HepG2 (cell line): Measurements from ENCODE around the gene BRCA1. TPM values are rescaled to one million over a fixed set of nuclear protein-coding genes. Genes with fewer than 3 reads are reported as not detected.

Experiments
- ATAC-seq: fragments of 200-7000 bp; cut with Tn5 transposase; 3 replicates; pipeline ENCODE4 v1.9.1; 2020; ENCODE audit warnings: mild to moderate bottlenecking, moderate library complexity
- BruUV-seq: library from RNA; stranded (reverse); fragments of 400-500 nt; replicated peaks from 2 replicates; lab custom pipeline; 2021; lab: Mats Ljungman, UMichigan
- CTCF ChIA-PET: fragments of 300-600 bp; formaldehyde crosslinking; extraction: SDS; loops from one replicate; lab custom pipeline; 2021; ENCODE audit warnings: low total read pairs, inconsistent platforms, low intra/inter-chr PET ratio; lab: Yijun Ruan, JAX
- POLR2A ChIA-PET: fragments of 350-600 bp; sonication (Branson Sonifier 250); formaldehyde crosslinking; loops from one replicate; lab custom pipeline; 2020; ENCODE audit warnings: antibody characterized with exemption, inconsistent platforms; lab: Yijun Ruan, JAX
- DNase-seq: peaks from one replicate; pipeline ENCODE4 v3.0.0-alpha.2; 2015; ENCODE audit warnings: low spot score
- FAIRE-seq: peaks from 3 replicates; lab custom pipeline; 2011; peaks lifted over from hg19 to GRCh38; lab: Jason Lieb, UNC
- H2AFZ ChIP-seq: one replicate; pipeline ENCODE4 v1.6.1; 2011; ENCODE audit warnings: low read length, inconsistent platforms
- H3K27ac ChIP-seq: fragments of 300-600 bp; 3 replicates; pipeline ENCODE4 v1.8.0; 2011; ENCODE audit warnings: mixed run types, mild to moderate bottlenecking, mixed read lengths, low read length, inconsistent platforms; ENCODE audit not compliant: insufficient read depth; ENCODE audit errors: extremely low read length
- H3K27me3 ChIP-seq, 2 experiments: fragments of 200-600 bp in 1 of 2; 2 replicates in 1 of 2; 3 replicates in 1 of 2; pipeline versions ENCODE4 v1.6.0 to v1.8.0; 2011; ENCODE audit warnings: low read length in 2 of 2, mild to moderate bottlenecking in 2 of 2, moderate library complexity in 2 of 2, inconsistent platforms in 1 of 2; ENCODE audit not compliant: insufficient read depth in 2 of 2, control insufficient read depth in 1 of 2
- H3K36me3 ChIP-seq, 2 experiments: fragments of 200-600 bp in 1 of 2; replicated peaks in 1 of 2; 2 replicates in 1 of 2; 3 replicates in 1 of 2; pipeline versions ENCODE4 v1.5.1 to v1.8.0; 2011; ENCODE audit warnings: low read length in 2 of 2, inconsistent platforms in 1 of 2; ENCODE audit not compliant: insufficient read depth in 2 of 2, control insufficient read depth in 1 of 2
- H3K4me1 ChIP-seq: 2 replicates; pipeline ENCODE4 v1.5.1; 2012; ENCODE audit warnings: low read length, inconsistent platforms; ENCODE audit not compliant: insufficient read depth
- H3K4me2 ChIP-seq: 2 replicates; pipeline ENCODE4 v1.6.0; 2011; ENCODE audit warnings: low read depth, low read length, inconsistent platforms
- H3K4me3 ChIP-seq, 3 experiments: fragments of 200-600 bp in 1 of 3; sonication (generic), shearing (Covaris generic) in 1 of 3; replicated peaks in 1 of 3; 2 replicates each; pipeline ENCODE4 v1.5.1; 2011 to 2016; ENCODE audit warnings: low read length in 3 of 3, inconsistent platforms in 2 of 3, low read depth in 2 of 3, mild to moderate bottlenecking in 2 of 3, control low read depth in 1 of 3, mixed read lengths in 1 of 3; ENCODE audit not compliant: insufficient read depth in 1 of 3
- H3K79me2 ChIP-seq: one replicate; pipeline ENCODE4 v1.6.1; 2011; ENCODE audit warnings: low read length, inconsistent platforms; ENCODE audit not compliant: insufficient read depth
- H3K9ac ChIP-seq: 2 replicates; pipeline ENCODE4 v1.6.0; 2011; ENCODE audit warnings: mild to moderate bottlenecking, low read depth, low read length, inconsistent platforms; ENCODE audit not compliant: insufficient read depth
- H3K9me3 ChIP-seq: 2 replicates; pipeline ENCODE4 v1.5.1; 2012; ENCODE audit warnings: mild to moderate bottlenecking, low read length
- H4K20me1 ChIP-seq: 2 replicates; pipeline ENCODE4 v1.6.0; 2011; ENCODE audit warnings: inconsistent platforms, mild to moderate bottlenecking, low read length, moderate library complexity; ENCODE audit not compliant: insufficient read depth
- EZH2 ChIP-seq: conservative IDR thresholded peaks from 2 replicates; pipeline ENCODE4 v1.6.1; 2012; ENCODE audit warnings: mild to moderate bottlenecking, low read depth, low read length, moderate library complexity
- FLYWCH1 ChIP-seq: sonication (generic); formaldehyde crosslinking; IDR thresholded peaks from 2 replicates; pipeline ENCODE4 v1.8.1; 2023; ENCODE audit warnings: mild to moderate bottlenecking, missing genetic modification reagents
- FOXK1 ChIP-seq: sonication (generic); formaldehyde crosslinking; IDR thresholded peaks from 2 replicates; pipeline ENCODE4 v1.4.0; 2020; ENCODE audit warnings: low read depth, missing genetic modification reagents, borderline replicate concordance
- KLF16 ChIP-seq, 2 experiments: sonication (generic) in 1 of 2; formaldehyde crosslinking in 1 of 2; IDR thresholded peaks; 2 replicates each; pipeline versions ENCODE4 v1.6.1 to v1.8.0; 2016 to 2023; ENCODE audit warnings: missing genetic modification reagents in 2 of 2, missing compliant biosample characterization in 1 of 2
- NRL ChIP-seq: sonication (generic); formaldehyde crosslinking; IDR thresholded peaks from 2 replicates; pipeline ENCODE4 v1.5.0; 2020; ENCODE audit warnings: missing genetic modification reagents, mild to moderate bottlenecking, moderate library complexity, borderline replicate concordance
- SOX13 ChIP-seq, 3 experiments: fragments of 450-650 bp in 1 of 3; sonication (generic) in 1 of 3; formaldehyde crosslinking in 1 of 3; IDR thresholded peaks in 2 of 3; conservative IDR thresholded peaks in 1 of 3; 2 replicates each; pipeline versions ENCODE4 v1.5.0 to v1.6.1; 2016 to 2020; ENCODE audit warnings: antibody characterized with exemption in 1 of 3, mild to moderate bottlenecking in 1 of 3, missing compliant biosample characterization in 1 of 3, missing genetic modification reagents in 1 of 3, moderate library complexity in 1 of 3
- TAF15 ChIP-seq: fragments of 200-400 bp; formaldehyde crosslinking; IDR thresholded peaks from one replicate; pipeline ENCODE4 v1.6.1; 2018; ENCODE audit warnings: mild to moderate bottlenecking, low read depth, low read length; ENCODE audit not compliant: poor library complexity, severe bottlenecking
- UBTF ChIP-seq: sonication (generic); formaldehyde crosslinking; IDR thresholded peaks from 2 replicates; pipeline ENCODE4 v1.4.0; 2020; ENCODE audit warnings: mild to moderate bottlenecking, missing genetic modification reagents
- YEATS4 ChIP-seq: sonication (generic); formaldehyde crosslinking; IDR thresholded peaks from 2 replicates; pipeline ENCODE4 v1.4.0; 2020; ENCODE audit warnings: missing genetic modification reagents, borderline replicate concordance
- ZBTB8A ChIP-seq: sonication (generic); formaldehyde crosslinking; IDR thresholded peaks from 2 replicates; pipeline ENCODE4 v1.4.0; 2020; ENCODE audit warnings: mild to moderate bottlenecking, low read depth, missing genetic modification reagents, borderline replicate concordance
- ZKSCAN5 ChIP-seq: sonication (generic); formaldehyde crosslinking; IDR thresholded peaks from 2 replicates; pipeline ENCODE4 v1.5.1; 2020; ENCODE audit warnings: mild to moderate bottlenecking, missing genetic modification reagents
- ZNF431 ChIP-seq: sonication (generic); formaldehyde crosslinking; IDR thresholded peaks from 2 replicates; pipeline ENCODE4 v1.9.0; 2022; ENCODE audit warnings: missing genetic modification reagents, low read depth, mild to moderate bottlenecking, borderline replicate concordance
- ZSCAN20 ChIP-seq: sonication (generic); formaldehyde crosslinking; IDR thresholded peaks from 2 replicates; pipeline ENCODE4 v1.4.0; 2020; ENCODE audit warnings: missing genetic modification reagents, mild to moderate bottlenecking, borderline replicate concordance
- WGBS: methylation state at CpG from one replicate; pipeline ENCODE4 v1.1.6; 2017; ENCODE audit warnings: low lambda C conversion rate; 5-methylcytosine and 5-hydroxymethylcytosine counted together
- in situ Hi-C: cut with HindIII; loops from 2 replicates; pipeline ENCODE4 v1.10.0; 2017; ENCODE audit warnings: low pct_unique_long_range_greater_than_20kb; ENCODE audit not compliant: extremely low pct_ligation_motif_present
- intact Hi-C: fragments of 100-400 bp; cut with micrococcal nuclease; formaldehyde crosslinking; loops from one replicate; pipeline ENCODE4 v1.10.0; 2022; ENCODE audit not compliant: unreplicated experiment
- polyA plus RNA-seq, 8 experiments: library from polyadenylated mRNA; depleted of rRNA in 3 of 8; stranded (reverse) in 7 of 8; unstranded in 1 of 8; fragments of >200 nt; fragmentation: Illumina TruSeq in 4 of 8; extraction: Trizol in 4 of 8; gene quantifications; 2 replicates each; pipeline versions ENCODE4 v1.2.1 to v1.2.3, GENCODE V29; 2011 to 2016; ENCODE audit warnings: low read depth in 4 of 8, missing spikeins in 1 of 8, mixed read lengths in 1 of 8; ENCODE audit not compliant: insufficient read depth in 1 of 8
- total RNA-seq, 5 experiments: library from RNA; depleted of rRNA; stranded (reverse); fragments of >200 nt; fragmentation: Illumina TruSeq; extraction: Trizol; gene quantifications; 2 replicates each; pipeline ENCODE4 v1.2.3, GENCODE V29; 2016; ENCODE audit warnings: low read depth in 1 of 5

BRCA1 gene
- total and polyA plus RNA-seq, 2 of the 13 experiments (the other 11 are each of a cell fraction or from before 2014, with no cell fraction given) = 13.3 to 37.5 TPM

- CTCF ChIA-PET = no interaction called here
- Histone ChIP-seq H3K27me3 (no peaks in the 10 kb centered on the region), H3K4me3 (no peak overlapping the region), H3K4me1 (peaks cover 22% of the 10 kb centered on the region), H3K36me3 (peaks cover 3 to 18% of the 10 kb centered on the region in 2 experiments; a peak in 3 of 5 replicates), H2AFZ (no peak overlapping the region), H3K4me2 (no peak overlapping the region), H3K9me3 (no peaks in the 10 kb centered on the region), H3K27ac (no peak overlapping the region), H4K20me1 (no peaks in the 10 kb centered on the region), H3K9ac (no peak overlapping the region), H3K79me2 (no peaks in the 10 kb centered on the region)
- FAIRE-seq (no peak), ATAC-seq (no peak), DNase-seq (no peak)
- POLR2A ChIA-PET = interaction anchor here (1.6 to 1.7 kb wide), 2 partner anchors 45 to 55 kb away, joined by 4 to 8 read pairs; partner anchors contain the start of genes BRCA1 and RND2
- in situ Hi-C loops (no loop called here), intact Hi-C loops (no loop called here)
- 90% methylated on average over 1 of the region's 1 CpG for WGBS
- no peak for TF ChIP-seq NRL (CRISPR knock-in tag)
- TF ChIP-seq KLF16 (CRISPR knock-in tag; IDR thresholded peaks at IDR 0.05) = no peak
- TF ChIP-seq TAF15 = no peak
- no peak for TF ChIP-seq ZNF431 (CRISPR knock-in tag)
- no peak for TF ChIP-seq UBTF (CRISPR knock-in tag)
- no peak for TF ChIP-seq FLYWCH1
- TF ChIP-seq ZKSCAN5 (CRISPR knock-in tag) = no peak
- no peak for TF ChIP-seq EZH2
- TF ChIP-seq ZSCAN20 (CRISPR knock-in tag) = no peak
- TF ChIP-seq ZBTB8A (CRISPR knock-in tag) = no peak
- TF ChIP-seq YEATS4 (CRISPR knock-in tag) = no peak
- TF ChIP-seq SOX13 (IDR thresholded peaks at IDR 0.05) = no peak
- no peak for TF ChIP-seq SOX13 (CRISPR knock-in tag; conservative IDR thresholded peaks at IDR 0.05 in 1 of 2, IDR thresholded peaks at IDR 0.05 in 1 of 2)
- TF ChIP-seq FOXK1 = no peak
- no TSS peak for BruUV-seq
Measured at GRCh38 chr17:43070257-43070656, 54.9 kb downstream of the BRCA1 start.
